GM19438 (cell line): ENCODE data around the gene FAM9B.

Source experiments
- ATAC-seq: cut with Tn5 transposase; IDR thresholded peaks from one replicate; pipeline ENCODE4 v1.9.1; 2021; ENCODE audit warnings: low read depth; ENCODE audit not compliant: unreplicated experiment

Gene FAM9B

DNA sequence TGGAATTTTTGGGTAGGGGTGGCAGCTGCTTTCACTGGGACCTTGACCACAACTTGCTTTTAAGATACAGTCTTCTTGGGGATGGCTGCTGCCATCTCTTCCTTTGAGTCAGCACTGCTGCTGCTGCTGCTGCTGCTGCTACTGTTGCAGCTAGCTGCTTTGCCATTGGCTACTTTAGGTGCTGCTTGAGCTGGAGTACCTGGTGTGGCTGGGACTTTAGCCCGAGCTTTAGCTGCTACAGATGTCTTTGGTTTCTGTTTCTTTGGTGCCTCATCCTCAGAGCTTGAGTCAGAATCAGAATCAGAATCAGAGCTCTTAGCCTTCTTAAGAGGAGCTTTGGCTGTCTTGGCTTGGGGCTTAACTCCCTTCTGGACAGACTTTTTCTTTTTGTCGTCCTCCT, 52.2 kb downstream of the FAM9B start:
- ATAC-seq, result no peak

DNA sequence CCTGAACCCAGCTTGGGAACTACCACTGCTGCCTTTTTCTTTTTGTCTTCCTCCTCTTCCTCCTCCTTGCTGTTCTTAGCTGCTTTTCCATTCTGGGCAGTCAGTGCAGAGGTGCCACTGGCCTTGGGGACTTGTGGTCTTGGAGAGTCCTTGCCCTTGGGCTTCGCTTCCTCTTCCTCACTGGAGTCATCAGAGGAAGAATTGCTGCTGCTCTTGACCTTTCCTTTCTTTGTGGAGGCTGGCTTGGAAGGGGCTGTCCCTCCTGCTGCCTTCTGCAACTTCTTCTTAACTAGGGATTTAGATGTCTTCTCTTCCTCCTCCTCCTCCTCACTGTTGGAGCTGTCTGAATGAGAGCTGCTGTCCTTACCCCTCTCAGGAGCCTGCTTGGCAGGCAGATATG, 53.2 kb downstream of the FAM9B start:
- no peak for ATAC-seq
